Jurkat, Clone E6-1 (cell line): ENCODE measurements around the gene JPT2.

ENCODE experiments used
- DNase-seq: peaks from one replicate; pipeline ENCODE4 v3.0.0-alpha.2; 2011; ENCODE audit warnings: low read depth, low spot score
- H3K4me3 ChIP-seq: 2 replicates; pipeline ENCODE4 v1.5.1; 2011; ENCODE audit warnings: mild to moderate bottlenecking, low read length, control low read depth, moderate library complexity

The JPT2 gene

GRCh38 chr16:1670371-1670770 lies 7.7 kb upstream of the JPT2 start:
- H3K4me3 ChIP-seq: no peak overlapping the region

GRCh38 chr16:1670866-1671265 lies 7.2 kb upstream of the JPT2 start:
- no peak for DNase-seq
- no peak overlapping the region for H3K4me3 ChIP-seq

More at GRCh38 chr16:1670371-1670770, 7.7 kb upstream of the JPT2 start:
- DNase-seq: no peak

- DNase-seq: no peak
Observed at GRCh38 chr16:1673424-1674151, 4.5 kb upstream of the JPT2 start.

GRCh38 chr16:1674306-1674705 lies 3.8 kb upstream of the JPT2 start:
- DNase-seq: no peak
- no peak overlapping the region for H3K4me3 ChIP-seq

More at GRCh38 chr16:1673424-1674151, 4.5 kb upstream of the JPT2 start:
- no peak overlapping the region for H3K4me3 ChIP-seq

GRCh38 chr16:1674751-1675664 lies 3.1 kb upstream of the JPT2 start:
- DNase-seq: no peak
- no peak overlapping the region for H3K4me3 ChIP-seq

- H3K4me3 ChIP-seq: no peak overlapping the region
- no peak for DNase-seq
Observed at GRCh38 chr16:1676661-1677060, 1.4 kb upstream of the JPT2 start.

GRCh38 chr16:1677339-1677738 lies 740 bp upstream of the JPT2 start:
- peak overlapping the region; percentile 38 for H3K4me3 ChIP-seq

GRCh38 chr16:1678500-1679098 lies 520 bp downstream of the JPT2 start:
- DNase-seq: no peak
- peak overlapping the region; percentile 87 for H3K4me3 ChIP-seq

More at GRCh38 chr16:1677339-1677738, 740 bp upstream of the JPT2 start:
- no peak for DNase-seq

- no peak overlapping the region for H3K4me3 ChIP-seq
- DNase-seq: no peak
Observed at GRCh38 chr16:1680361-1680760, 2.3 kb downstream of the JPT2 start.

GRCh38 chr16:1681032-1681431 lies 3.0 kb downstream of the JPT2 start:
- DNase-seq: no peak
- no peak overlapping the region for H3K4me3 ChIP-seq

- no peak overlapping the region for H3K4me3 ChIP-seq
- DNase-seq: no peak
Observed at GRCh38 chr16:1687427-1688316, 9.6 kb downstream of the JPT2 start.

- no peak overlapping the region for H3K4me3 ChIP-seq
- no peak for DNase-seq
Observed at GRCh38 chr16:1688807-1689560, 10.9 kb downstream of the JPT2 start.

- no peak overlapping the region for H3K4me3 ChIP-seq
- DNase-seq: no peak
Observed at GRCh38 chr16:1689853-1690252, 11.8 kb downstream of the JPT2 start.

GRCh38 chr16:1690810-1691209 lies 12.7 kb downstream of the JPT2 start:
- DNase-seq: no peak
- H3K4me3 ChIP-seq: no peak overlapping the region

GRCh38 chr16:1691276-1691675 lies 13.2 kb downstream of the JPT2 start:
- no peak for DNase-seq
- H3K4me3 ChIP-seq: no peak overlapping the region

GRCh38 chr16:1691956-1692355 lies 13.9 kb downstream of the JPT2 start:
- H3K4me3 ChIP-seq: no peak overlapping the region
- DNase-seq: no peak

- no peak for DNase-seq
Observed at GRCh38 chr16:1696863-1697262, 18.8 kb downstream of the JPT2 start.

GRCh38 chr16:1698680-1699079 lies 20.6 kb downstream of the JPT2 start:
- no peak for DNase-seq
- no peak overlapping the region for H3K4me3 ChIP-seq

More at GRCh38 chr16:1696863-1697262, 18.8 kb downstream of the JPT2 start:
- no peak overlapping the region for H3K4me3 ChIP-seq
